Esophagus (tissue), 2 donors: ENCODE data around the gene C20orf96. TPM values are rescaled to one million over a fixed set of nuclear protein-coding genes. Genes with fewer than 3 reads are reported as not detected.

ENCODE experiments used
- H3K27ac ChIP-seq, 2 donors: one replicate each; pipeline ENCODE4 v1.5.1; 2013; ENCODE audit warnings: low read depth in 2 of 2, mild to moderate bottlenecking in 2 of 2, inconsistent platforms in 1 of 2, low read length in 1 of 2, moderate library complexity in 1 of 2
- H3K27me3 ChIP-seq, 2 donors: one replicate each; pipeline ENCODE4 v1.6.1; 2013; ENCODE audit warnings: low read length in 2 of 2, control low read depth in 1 of 2, mild to moderate bottlenecking in 1 of 2; ENCODE audit not compliant: insufficient read depth in 2 of 2, control insufficient read depth in 1 of 2
- H3K36me3 ChIP-seq, 2 donors: one replicate each; pipeline ENCODE4 v1.6.1; 2013; ENCODE audit warnings: low read length in 1 of 2; ENCODE audit not compliant: control insufficient read depth in 2 of 2, insufficient read depth in 2 of 2
- H3K4me1 ChIP-seq, 2 donors: one replicate each; pipeline ENCODE4 v1.6.1; 2013; ENCODE audit warnings: low read length in 1 of 2; ENCODE audit not compliant: control insufficient read depth in 2 of 2, insufficient read depth in 2 of 2
- H3K4me3 ChIP-seq, 2 donors: one replicate each; pipeline ENCODE4 v1.5.1; 2013; ENCODE audit warnings: low read length in 2 of 2, mild to moderate bottlenecking in 2 of 2, low read depth in 1 of 2, moderate library complexity in 1 of 2
- H3K9me3 ChIP-seq, 2 donors: one replicate each; pipeline ENCODE4 v1.6.1; 2013; ENCODE audit warnings: mild to moderate bottlenecking in 2 of 2, low read depth in 1 of 2, low read length in 1 of 2, moderate library complexity in 1 of 2; ENCODE audit not compliant: control insufficient read depth in 2 of 2, insufficient read depth in 1 of 2
- WGBS, 2 donors: extraction: QIAGEN DNeasy Blood & Tissue Kit; methylation state at CpG; one replicate each; pipeline ENCODE4 v1.1.7; 2013; 5-methylcytosine and 5-hydroxymethylcytosine counted together
- polyA plus RNA-seq, 2 donors: library from polyadenylated mRNA; stranded (reverse); fragments of 200-250 nt; gene quantifications; one replicate each; pipeline ENCODE4 v1.2.3, GENCODE V29; 2013
- donor health status: healthy with polysubstance abuse.
- donor health status: Bipolar disorder and iron deficiency.

The C20orf96 gene
- polyA plus RNA-seq, 2 donors = 1.9 TPM

DNA sequence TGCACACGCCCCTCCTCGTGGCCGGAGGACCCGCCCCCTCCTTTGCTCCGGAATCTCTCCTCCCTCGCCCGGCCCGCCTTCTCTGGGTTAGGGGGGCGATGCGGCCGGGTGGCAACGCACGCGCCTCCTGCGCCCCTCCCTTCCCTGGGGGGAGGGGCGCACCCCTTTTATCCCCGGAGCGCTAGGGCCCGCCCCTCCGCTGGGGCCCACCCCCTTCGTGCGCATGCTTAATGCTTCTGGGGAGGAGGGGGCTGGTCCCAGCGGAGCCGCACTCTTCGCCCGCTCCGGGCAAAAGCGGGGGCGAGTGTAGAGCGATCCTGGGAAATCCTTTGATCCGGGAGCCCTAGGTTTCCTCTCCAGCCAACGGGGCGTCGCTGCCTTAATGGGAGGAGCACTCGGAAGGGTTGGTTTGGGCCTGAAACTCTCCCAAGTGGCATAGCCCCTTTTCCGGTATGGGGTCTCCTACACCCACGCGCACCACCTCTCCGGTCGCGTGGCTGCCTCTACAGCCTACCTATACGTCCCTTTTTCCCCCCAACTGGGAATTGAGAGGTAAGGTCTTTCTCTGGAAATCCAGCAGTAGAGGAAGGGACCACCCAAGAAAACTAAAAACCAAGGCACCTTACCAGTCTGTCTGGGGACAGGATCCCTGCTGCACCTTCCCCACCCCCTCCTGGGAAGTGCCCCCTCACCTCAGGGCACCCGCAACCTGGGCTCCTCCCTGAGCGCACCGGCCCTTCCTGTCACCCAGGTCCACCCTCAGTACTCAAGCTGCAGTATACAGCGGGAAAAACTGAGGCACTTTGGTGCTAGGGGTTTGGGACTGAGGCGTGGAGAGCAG lies 36.9 kb upstream of the C20orf96 start:
- Histone ChIP-seq H3K4me1 (peaks cover 3 to 11% of the 10 kb centered on the region in 2 donors), H3K27ac (peak overlapping the region; percentile 81 to 87), H3K9me3 (peaks cover 0 to 3% of the 10 kb centered on the region in 2 donors), H3K4me3 (peak overlapping the region; percentile 66 to 72), H3K36me3 (no peaks in the 10 kb centered on the region), H3K27me3 (no peaks in the 10 kb centered on the region)
- WGBS, 2 donors = 3 to 5% methylated on average over 44 to 47 of the region's 47 CpGs

DNA sequence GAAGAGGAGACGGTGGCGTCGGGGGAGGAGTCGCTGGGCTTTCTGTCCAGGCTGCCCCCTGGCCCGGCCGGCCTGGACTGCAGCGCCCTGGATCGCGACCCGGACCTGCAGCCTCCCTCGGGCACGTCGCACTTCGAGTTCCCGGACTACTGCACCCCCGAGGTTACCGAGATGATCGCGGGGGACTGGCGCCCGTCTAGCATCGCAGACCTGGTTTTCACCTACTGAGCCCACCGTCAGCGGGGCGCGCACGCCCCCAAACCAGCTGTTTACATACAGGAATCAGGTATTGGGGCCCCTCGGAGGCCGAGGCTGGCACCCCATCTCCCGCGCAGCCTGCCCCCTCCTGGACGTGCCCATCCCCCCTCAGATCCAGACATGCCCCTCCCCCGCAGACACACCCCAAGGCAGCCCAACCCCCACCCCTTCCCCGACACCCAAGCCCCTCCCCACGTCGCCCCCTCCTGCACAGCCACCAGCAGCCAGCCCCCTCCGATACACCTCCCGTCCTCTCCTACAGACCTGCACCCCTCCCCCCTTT lies 36.2 kb upstream of the C20orf96 start:
- peak overlapping the region; percentile 87 to 92 for H3K27ac ChIP-seq
- peak overlapping the region; percentile 66 to 72 for H3K4me3 ChIP-seq
- peaks cover 3 to 11% of the 10 kb centered on the region in 2 donors for H3K4me1 ChIP-seq
- 1% methylated on average over 33 to 38 of the region's 38 CpGs for WGBS, 2 donors
- peaks cover 0 to 3% of the 10 kb centered on the region in 2 donors for H3K9me3 ChIP-seq
- H3K27me3 ChIP-seq = no peaks in the 10 kb centered on the region
- H3K36me3 ChIP-seq = no peaks in the 10 kb centered on the region

DNA sequence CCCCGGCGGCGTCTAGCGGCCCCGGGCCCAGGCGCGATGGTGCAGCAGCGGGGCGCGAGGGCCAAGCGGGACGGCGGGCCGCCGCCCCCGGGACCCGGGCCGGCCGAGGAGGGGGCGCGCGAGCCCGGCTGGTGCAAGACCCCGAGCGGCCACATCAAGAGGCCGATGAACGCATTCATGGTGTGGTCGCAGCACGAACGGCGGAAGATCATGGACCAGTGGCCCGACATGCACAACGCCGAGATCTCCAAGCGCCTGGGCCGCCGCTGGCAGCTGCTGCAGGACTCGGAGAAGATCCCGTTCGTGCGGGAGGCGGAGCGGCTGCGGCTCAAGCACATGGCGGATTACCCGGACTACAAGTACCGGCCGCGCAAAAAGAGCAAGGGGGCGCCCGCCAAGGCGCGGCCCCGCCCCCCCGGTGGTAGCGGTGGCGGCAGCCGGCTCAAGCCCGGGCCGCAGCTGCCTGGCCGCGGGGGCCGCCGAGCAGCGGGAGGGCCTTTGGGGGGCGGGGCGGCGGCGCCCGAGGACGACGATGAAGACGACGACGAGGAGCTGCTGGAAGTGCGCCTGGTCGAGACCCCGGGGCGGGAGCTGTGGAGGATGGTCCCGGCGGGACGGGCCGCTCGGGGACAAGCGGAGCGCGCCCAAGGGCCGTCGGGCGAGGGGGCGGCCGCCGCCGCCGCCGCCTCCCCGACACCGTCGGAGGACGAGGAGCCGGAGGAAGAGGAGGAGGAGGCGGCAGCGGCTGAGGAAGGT lies 35.5 kb upstream of the C20orf96 start:
- WGBS, 2 donors = 1% methylated on average over 80 to 103 of the region's 103 CpGs
- Histone ChIP-seq H3K4me1 (peaks cover 3 to 11% of the 10 kb centered on the region in 2 donors), H3K36me3 (no peaks in the 10 kb centered on the region), H3K9me3 (peaks cover 0 to 3% of the 10 kb centered on the region in 2 donors), H3K27me3 (no peaks in the 10 kb centered on the region), H3K27ac (peak overlapping the region; percentile 87 to 92), H3K4me3 (peak overlapping the region; percentile 66 to 72)

- H3K4me1 ChIP-seq = peaks cover 3 to 9% of the 10 kb centered on the region in 2 donors
- no peaks in the 10 kb centered on the region for H3K27me3 ChIP-seq
- H3K27ac ChIP-seq = peak within 1 kb of the TSS; percentile 87 to 99
- H3K4me3 ChIP-seq = peak within 1 kb of the TSS; percentile 66 to 72
- no peaks in the 10 kb centered on the region for H3K36me3 ChIP-seq
- peaks cover 0 to 3% of the 10 kb centered on the region in 2 donors for H3K9me3 ChIP-seq
- 0% methylated on average over 69 to 106 of the region's 106 CpGs for WGBS, 2 donors
Measured at GRCh38 chr20:325045-325888, 34.7 kb upstream of the C20orf96 start, which contains the start of gene SOX12. TSS of gene SOX12 (plus strand) at chr20:325552. CDS start at chr20:325925, 373 bp downstream.

DNA sequence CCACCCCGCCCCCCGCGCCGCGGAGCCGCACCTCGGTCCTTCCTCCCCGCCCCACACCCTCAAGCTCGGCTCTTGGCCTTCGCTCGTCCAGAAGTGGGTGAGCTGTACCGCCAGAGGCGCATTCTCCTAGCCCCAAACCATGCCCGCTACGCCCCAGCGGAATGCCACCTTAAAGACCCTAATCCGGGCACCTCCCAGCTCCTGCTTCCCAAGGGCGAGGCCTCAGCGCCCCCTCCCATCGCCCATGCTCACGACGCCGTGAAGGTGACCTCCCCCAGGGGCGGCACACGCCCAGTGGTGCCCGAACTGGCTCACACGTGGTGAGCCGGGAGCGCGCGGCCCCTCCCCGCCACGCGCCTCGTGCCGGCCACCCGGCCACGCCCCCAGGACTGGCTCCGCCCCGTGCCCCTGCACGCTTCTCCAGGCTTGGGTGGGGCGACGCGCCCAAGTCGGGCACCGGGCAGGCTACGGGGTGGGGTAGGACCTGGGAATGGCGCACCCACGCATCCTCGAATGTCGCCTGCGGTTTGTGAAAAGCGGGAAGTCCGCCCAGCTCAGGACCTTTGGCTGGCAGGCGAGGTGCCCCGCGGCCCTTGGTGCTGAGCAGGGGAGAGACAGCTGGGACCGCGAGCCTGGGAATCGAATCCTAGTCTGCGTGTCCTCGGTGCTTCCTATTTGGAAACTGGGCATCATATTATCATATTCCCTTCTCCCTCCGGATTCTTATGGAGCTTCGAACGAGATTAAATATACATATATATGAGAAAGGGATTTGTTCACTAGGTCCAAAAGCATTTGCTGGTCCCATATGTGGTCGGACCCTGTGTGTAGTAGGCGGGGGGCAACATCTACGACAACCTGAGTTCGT lies 33.9 kb upstream of the C20orf96 start:
- no peaks in the 10 kb centered on the region for H3K27me3 ChIP-seq
- peak overlapping the region; percentile 66 to 72 for H3K4me3 ChIP-seq
- no peaks in the 10 kb centered on the region for H3K36me3 ChIP-seq
- H3K9me3 ChIP-seq = peaks cover 0 to 3% of the 10 kb centered on the region in 2 donors
- H3K27ac ChIP-seq = peak overlapping the region; percentile 87 to 99
- 0 to 1% methylated on average over 65 to 69 of the region's 69 CpGs for WGBS, 2 donors
- H3K4me1 ChIP-seq = peaks cover 3 to 9% of the 10 kb centered on the region in 2 donors

DNA sequence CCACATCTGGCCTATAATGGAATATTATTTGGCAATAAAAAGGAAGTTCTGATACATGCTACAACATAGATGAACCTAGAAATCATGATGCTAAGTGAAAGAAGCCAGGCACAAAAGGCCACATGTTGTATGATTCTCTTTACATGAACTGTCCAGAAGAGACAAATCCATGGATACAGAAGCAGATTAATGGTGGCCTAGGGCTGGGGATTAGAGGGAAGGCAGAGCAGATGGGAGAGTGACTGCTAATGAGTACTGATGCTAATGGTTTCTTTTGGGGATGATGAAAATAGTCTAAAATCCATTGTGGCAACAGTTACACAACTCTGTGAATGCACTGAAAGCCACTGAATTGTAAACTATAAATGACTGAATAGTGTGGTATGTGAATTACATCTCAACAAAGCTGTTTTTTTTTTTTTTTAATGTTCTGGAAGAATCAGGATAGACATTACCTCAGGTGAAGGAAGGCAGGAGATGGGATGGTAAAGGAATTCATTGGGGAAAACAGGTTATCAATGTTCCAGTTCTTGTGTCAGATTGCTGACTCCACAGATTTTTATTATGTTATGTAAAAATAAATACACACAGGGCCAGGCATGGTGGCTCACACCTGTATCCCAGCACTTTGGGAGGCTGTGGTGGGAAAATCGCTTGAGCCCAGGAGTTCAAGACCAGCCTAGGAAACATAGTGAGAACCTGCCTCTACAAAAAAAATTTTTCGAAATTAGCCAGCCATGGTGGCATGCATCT lies 25.9 kb upstream of the C20orf96 start:
- H3K36me3 ChIP-seq = no peaks in the 10 kb centered on the region
- 89 to 93% methylated on average over 2 of the region's 2 CpGs for WGBS, 2 donors
- no peak overlapping the region for H3K4me3 ChIP-seq
- H3K9me3 ChIP-seq = no peaks in the 10 kb centered on the region
- H3K27me3 ChIP-seq = no peaks in the 10 kb centered on the region
- no peak overlapping the region for H3K27ac ChIP-seq
- no peaks in the 10 kb centered on the region for H3K4me1 ChIP-seq

DNA sequence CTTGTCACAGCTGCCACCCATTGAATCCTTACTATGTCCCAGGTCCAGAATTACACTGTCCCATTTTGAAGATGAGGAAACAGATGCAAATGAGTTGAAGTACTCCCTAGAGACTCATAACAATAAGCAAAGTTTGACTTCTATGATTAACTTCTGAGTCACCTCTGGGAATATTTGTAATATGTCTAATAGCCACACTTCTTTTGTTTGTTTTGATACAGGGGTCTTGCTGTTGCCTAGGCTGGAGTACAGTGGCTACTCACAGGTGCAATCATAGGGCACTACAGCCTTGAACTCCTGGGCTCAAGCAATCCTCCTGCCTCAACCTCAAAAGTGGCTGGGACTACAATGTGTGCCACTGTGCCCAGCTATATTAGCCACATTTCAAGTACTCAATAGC lies 23.4 kb upstream of the C20orf96 start:
- Histone ChIP-seq H3K36me3 (no peaks in the 10 kb centered on the region), H3K27ac (no peak overlapping the region), H3K4me3 (no peak overlapping the region), H3K9me3 (no peaks in the 10 kb centered on the region), H3K27me3 (no peaks in the 10 kb centered on the region), H3K4me1 (no peaks in the 10 kb centered on the region)

- Histone ChIP-seq H3K4me1 (no peaks in the 10 kb centered on the region), H3K27me3 (no peaks in the 10 kb centered on the region), H3K9me3 (no peaks in the 10 kb centered on the region), H3K36me3 (no peaks in the 10 kb centered on the region), H3K4me3 (no peak overlapping the region), H3K27ac (no peak overlapping the region)
- 85 to 86% methylated on average over 5 of the region's 5 CpGs for WGBS, 2 donors
Measured at GRCh38 chr20:313402-313801, 22.9 kb upstream of the C20orf96 start.
